ENCODE data around the gene KHDC1. TPM values are rescaled to one million over a fixed set of nuclear protein-coding genes. Genes with fewer than 3 reads are reported as not detected.
"Not testable (repeated sequence)": the region's sequence is repeated elsewhere in the genome, so short reads cannot be mapped to it uniquely, and the experiment has no call there.

The KHDC1 gene
- total and polyA plus RNA-seq, 2 donors: 2.6 to 4.2 TPM

DNA sequence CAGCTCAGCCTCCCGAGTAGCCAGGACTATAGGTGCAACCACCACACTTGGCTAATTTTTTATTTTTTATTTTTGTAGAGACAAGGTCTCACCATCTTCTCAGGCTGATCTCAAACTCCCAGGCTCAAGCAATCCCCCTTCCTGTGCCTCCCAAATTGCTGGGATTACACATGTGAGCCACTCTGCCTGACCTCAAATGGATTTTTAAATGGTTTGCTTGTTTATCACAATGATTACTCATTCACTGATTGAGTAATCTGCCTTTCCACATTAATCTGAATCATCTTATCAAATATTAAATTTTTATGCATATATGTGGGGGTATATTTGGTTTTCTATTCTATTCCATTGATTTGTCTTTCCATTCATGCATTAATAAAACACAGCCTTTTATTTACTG, 28.3 kb downstream of the KHDC1 start:
- 89% methylated on average over 1 of the region's 1 CpG for WGBS
- H3K27ac ChIP-seq (ENCODE audit: low read depth): no peak overlapping the region

DNA sequence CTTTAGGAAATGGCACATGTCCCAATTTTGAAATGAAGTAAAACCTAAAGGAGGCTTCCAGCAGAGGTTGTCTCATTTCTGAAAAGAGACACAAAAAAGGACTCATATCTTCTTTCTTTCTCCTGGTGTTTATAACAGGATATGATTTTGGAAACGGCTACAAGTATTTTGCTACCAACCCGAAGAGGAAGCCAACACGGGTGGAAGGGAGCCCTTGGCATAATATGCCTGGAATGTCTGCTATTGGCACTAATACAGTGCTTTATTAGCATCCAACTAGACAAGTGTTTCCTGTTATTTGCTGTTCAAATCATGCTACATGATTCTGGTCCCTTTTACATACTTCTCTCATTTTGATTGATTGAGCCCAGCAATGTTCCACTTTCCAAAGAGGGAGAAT, 29.0 kb downstream of the KHDC1 start:
- WGBS: 26% methylated on average over 3 of the region's 3 CpGs
- DNase-seq (ENCODE audit: extremely low spot score); H3K4me3 ChIP-seq (ENCODE audit: low read depth, low read length): not testable (repeated sequence)

More for the DNA sequence above, 28.3 kb downstream of the KHDC1 start:
- Histone ChIP-seq H3K4me3 (ENCODE audit: low read depth, low read length) (no peak overlapping the region), H3K36me3 (ENCODE audit: insufficient read depth) (no peaks in the 10 kb centered on the region), H3K4me1 (ENCODE audit: insufficient read depth) (no peaks in the 10 kb centered on the region)
- no peak for DNase-seq (ENCODE audit: extremely low spot score)

DNA sequence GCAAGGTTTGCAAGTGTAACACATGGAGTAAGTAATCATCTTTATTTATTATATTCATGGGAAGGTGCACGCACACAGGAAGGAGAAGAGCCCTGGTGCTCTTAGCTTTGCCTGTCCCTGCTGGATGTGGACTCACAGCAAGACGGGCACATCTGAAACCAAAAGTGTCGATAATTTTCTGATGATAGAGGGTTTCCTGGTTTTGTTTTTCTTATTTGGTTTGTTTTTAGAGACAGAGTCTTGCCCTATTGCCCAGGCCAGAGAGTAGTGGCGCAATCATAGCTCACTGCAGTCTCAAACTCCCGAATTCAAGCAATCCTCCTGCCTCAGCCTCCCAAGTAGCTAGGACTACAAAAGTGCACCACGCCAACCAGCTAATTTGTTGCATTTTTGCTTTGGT, 29.9 kb downstream of the KHDC1 start:
- DNase-seq (ENCODE audit: extremely low spot score): no peak
- H3K27ac ChIP-seq (ENCODE audit: low read depth): no peak overlapping the region
- H3K4me1 ChIP-seq (ENCODE audit: insufficient read depth): no peaks in the 10 kb centered on the region
- H3K4me3 ChIP-seq (ENCODE audit: low read depth, low read length): no peak overlapping the region
- H3K36me3 ChIP-seq (ENCODE audit: insufficient read depth): no peaks in the 10 kb centered on the region
- WGBS: 94% methylated on average over 6 of the region's 6 CpGs

More for the DNA sequence above, 29.0 kb downstream of the KHDC1 start:
- H3K27ac ChIP-seq (ENCODE audit: low read depth); H3K4me1 ChIP-seq (ENCODE audit: insufficient read depth); H3K36me3 ChIP-seq (ENCODE audit: insufficient read depth): not testable (repeated sequence)

DNA sequence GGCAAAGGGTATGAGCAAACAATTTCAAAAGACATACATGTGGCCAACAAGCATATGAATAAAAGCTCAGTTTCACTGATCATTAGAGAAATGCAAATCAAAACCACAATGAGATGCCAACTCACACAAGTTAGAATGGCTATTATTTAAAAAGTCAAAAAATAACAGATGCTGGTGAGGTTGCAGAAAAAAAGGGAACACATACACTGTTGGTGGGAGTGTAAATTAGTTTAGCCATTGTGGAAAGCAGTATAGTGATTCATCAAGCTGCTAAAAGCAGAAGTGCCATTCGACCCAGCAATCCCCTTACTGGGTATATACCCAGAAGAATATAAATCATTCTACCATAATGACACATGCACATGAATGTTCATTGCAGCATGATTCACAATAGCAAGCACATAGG, 31.0 kb downstream of the KHDC1 start:
- Histone ChIP-seq H3K4me1 (ENCODE audit: insufficient read depth) (no peaks in the 10 kb centered on the region), H3K4me3 (ENCODE audit: low read depth, low read length) (no peak overlapping the region), H3K27ac (ENCODE audit: low read depth) (no peak overlapping the region), H3K36me3 (ENCODE audit: insufficient read depth) (no peaks in the 10 kb centered on the region)
- WGBS: 79% methylated on average over 1 of the region's 1 CpG
- no peak for DNase-seq (ENCODE audit: extremely low spot score)

DNA sequence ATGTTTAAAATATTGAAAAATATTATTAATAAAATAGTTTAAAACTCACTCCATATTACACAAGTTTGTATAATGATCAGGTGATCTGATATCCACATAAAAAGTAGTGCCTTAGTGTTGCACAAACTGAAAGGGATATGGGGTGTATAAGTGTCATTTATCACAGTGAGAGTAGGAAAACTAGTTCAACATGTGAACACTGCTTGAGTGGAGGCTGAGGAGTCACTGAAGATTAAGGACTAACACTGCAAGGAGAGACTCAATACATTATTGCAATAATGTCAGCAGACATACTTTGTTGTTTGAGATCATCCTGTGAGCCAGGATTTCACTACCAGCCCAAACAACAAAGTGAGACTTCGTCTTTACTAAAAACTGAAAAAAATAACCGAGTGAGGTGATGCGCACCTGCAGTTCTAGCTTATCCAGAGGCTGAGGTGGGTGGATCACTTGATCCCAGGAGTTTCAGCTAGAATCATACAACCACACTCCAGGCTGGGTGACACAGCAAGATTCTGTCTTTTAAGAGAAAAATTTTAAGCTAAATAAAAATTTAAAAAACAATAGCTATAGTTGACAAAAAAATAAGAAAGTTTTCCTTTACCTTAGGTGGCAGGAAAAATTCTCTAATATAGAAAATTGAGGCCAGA, 35.3 kb downstream of the KHDC1 start:
- Histone ChIP-seq H3K4me1 (ENCODE audit: insufficient read depth) (no peaks in the 10 kb centered on the region), H3K36me3 (ENCODE audit: insufficient read depth) (no peaks in the 10 kb centered on the region), H3K4me3 (ENCODE audit: low read depth, low read length) (no peak overlapping the region), H3K27ac (ENCODE audit: low read depth) (no peak overlapping the region)
- 92% methylated on average over 3 of the region's 3 CpGs for WGBS
- DNase-seq (ENCODE audit: extremely low spot score): no peak

DNA sequence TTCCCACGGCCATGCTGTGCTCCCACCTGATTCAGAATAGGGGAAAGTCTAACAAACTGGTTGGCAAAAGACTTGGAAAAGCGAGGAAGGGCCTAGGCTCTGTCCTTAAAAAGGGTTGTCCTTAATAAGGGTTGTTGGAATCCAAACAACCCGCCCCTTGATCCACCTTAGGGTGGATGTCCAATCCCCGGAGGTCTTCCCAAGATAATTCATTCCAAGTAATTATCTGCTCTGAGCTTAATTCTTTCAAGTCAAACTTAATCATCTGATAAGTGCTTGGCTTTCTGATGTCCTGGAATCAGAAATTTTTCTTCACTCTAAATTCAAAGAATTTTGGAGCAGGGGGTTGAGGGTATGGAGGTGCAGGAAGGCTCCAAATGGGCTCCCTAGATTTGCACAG, 37.6 kb downstream of the KHDC1 start, which contains the start of gene KHDC1L:
Gene KHDC1L, minus strand, starts transcription at position 101 of the 400 bp plus-strand sequence. Its CDS starts 88 bp downstream, at position 13.
- DNase-seq (ENCODE audit: extremely low spot score): no peak
- WGBS: 82% methylated on average over 4 of the region's 4 CpGs
- H3K27ac ChIP-seq (ENCODE audit: low read depth): no peak within 1 kb of the TSS

DNA sequence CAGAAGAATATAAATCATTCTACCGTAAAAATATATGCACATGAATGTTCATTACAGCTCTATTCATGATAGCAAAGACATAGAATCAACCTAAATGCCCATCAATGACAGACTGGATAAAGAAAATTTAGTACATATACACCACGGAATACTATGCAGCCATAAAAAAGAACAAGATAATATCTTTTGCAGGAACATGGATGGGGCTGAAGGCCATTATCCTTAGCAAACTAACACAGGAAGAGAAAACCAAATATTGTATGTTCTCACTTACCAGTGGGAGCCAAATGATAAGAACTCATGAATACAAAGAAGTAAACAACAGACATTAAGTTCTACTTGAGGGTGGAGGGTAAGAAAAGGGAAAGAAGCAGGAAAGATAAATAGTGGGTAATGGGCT, 46.1 kb downstream of the KHDC1 start:
- no peak overlapping the region for H3K4me3 ChIP-seq (ENCODE audit: low read depth, low read length)

More for the DNA sequence above, 37.6 kb downstream of the KHDC1 start, which contains the start of gene KHDC1L:
- H3K4me1 ChIP-seq (ENCODE audit: insufficient read depth): no peaks in the 10 kb centered on the region
- H3K36me3 ChIP-seq (ENCODE audit: insufficient read depth): no peaks in the 10 kb centered on the region
- no peak within 1 kb of the TSS for H3K4me3 ChIP-seq (ENCODE audit: low read depth, low read length)

DNA sequence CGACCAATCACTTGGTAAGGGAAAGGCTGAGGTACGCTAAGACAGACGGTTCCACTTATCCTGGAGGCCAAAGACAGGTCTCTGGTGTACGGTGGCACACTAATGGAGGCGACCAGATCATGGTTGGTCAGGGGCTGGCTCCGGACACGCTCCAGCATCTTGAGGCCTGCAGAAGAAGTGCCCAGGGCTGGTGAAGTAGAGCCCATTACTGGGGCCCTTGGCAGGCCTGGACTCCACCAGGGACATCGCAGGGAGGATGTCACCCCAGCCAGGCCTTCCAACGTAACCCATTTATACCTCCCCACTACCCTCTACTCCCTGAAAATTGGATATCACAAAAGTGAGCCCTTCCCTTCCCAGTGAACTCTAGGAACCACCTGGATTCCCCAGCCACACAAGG, 53.9 kb downstream of the KHDC1 start:
- Histone ChIP-seq H3K27ac (ENCODE audit: low read depth) (no peak overlapping the region), H3K36me3 (ENCODE audit: insufficient read depth) (no peaks in the 10 kb centered on the region), H3K4me1 (ENCODE audit: insufficient read depth) (no peaks in the 10 kb centered on the region), H3K4me3 (ENCODE audit: low read depth, low read length) (no peak overlapping the region)
- DNase-seq (ENCODE audit: extremely low spot score): no peak
- WGBS: 80% methylated on average over 9 of the region's 9 CpGs

More for the DNA sequence above, 46.1 kb downstream of the KHDC1 start:
- H3K36me3 ChIP-seq (ENCODE audit: insufficient read depth): peaks cover 2% of the 10 kb centered on the region
- H3K27ac ChIP-seq (ENCODE audit: low read depth): no peak overlapping the region
- H3K4me1 ChIP-seq (ENCODE audit: insufficient read depth): no peaks in the 10 kb centered on the region
- DNase-seq (ENCODE audit: extremely low spot score): no peak
- 91% methylated on average over 2 of the region's 2 CpGs for WGBS

DNA sequence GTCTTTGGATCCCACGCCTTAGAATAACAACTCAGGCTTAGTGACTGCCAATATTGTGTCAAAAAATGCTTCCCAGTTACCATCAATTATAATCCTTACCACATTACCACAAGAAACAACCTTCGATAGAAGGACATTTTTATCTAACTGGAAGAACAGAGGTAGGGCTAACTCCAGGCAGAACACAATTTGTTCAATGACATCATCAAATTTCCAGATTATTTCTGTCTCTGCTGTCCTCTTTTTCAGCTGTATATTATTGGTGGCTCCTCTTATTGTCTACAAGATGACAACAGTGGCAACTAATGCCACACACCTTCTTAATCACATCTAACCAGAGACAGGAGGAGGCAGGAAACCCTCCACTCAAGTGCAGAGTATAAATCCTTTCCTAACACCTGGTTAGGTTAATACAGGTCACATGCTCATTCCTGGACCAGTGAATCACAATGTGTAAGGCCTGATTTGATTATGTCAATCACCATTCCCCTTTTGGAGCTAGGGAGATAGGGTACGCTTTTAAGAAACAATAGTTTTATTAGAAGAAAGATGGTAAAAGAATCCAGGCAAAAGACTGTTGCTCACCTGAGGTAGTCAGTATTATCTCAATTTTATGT, 55.7 kb downstream of the KHDC1 start:
- Histone ChIP-seq H3K27ac (ENCODE audit: low read depth) (no peak overlapping the region), H3K4me3 (ENCODE audit: low read depth, low read length) (no peak overlapping the region), H3K36me3 (ENCODE audit: insufficient read depth) (no peaks in the 10 kb centered on the region), H3K4me1 (ENCODE audit: insufficient read depth) (no peaks in the 10 kb centered on the region)
- DNase-seq (ENCODE audit: extremely low spot score): no peak
- 90% methylated on average over 3 of the region's 3 CpGs for WGBS

DNA sequence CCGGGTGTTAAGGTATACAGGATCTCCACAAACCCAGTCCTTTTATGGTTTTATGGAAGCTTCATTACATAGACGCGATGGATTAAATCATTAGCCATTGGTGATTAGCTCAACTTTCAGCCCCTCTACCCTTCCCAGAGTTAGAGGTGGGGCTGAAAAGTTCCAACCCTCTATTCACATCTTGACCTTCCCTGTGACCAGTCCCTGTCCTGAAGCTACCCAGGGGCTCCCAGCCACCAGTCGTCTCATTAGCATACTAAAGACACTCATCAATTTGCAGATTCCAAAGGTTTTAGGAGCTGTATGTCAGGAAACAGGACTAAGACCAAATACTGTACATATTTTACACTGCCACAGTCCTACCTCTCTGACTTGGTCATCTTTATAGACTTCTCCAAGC, 58.7 kb downstream of the KHDC1 start:
- 69% methylated on average over 4 of the region's 4 CpGs for WGBS
- no peak for DNase-seq (ENCODE audit: extremely low spot score)

DNA sequence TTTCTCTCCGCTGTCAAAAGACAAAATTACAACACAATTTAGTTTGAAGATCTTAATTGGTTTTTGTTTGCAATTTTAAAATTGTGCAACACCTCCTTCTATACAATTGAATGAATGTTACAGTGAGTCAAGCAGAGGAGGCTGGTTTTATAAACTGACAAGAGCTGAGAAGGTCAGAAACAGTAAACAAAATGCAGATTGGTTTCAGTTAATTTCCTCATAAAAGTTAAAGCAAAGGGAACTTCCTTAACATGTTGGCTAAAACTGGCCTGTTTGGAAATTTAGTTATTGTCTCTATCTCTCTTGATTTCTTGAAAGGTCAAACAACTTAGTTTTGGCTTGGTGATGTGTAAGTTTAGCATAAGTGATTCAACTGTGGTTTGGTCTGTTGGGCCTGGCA, 59.9 kb downstream of the KHDC1 start:
- H3K4me1 ChIP-seq (ENCODE audit: insufficient read depth): no peaks in the 10 kb centered on the region
- H3K4me3 ChIP-seq (ENCODE audit: low read depth, low read length): no peak overlapping the region
- no peaks in the 10 kb centered on the region for H3K36me3 ChIP-seq (ENCODE audit: insufficient read depth)
- DNase-seq (ENCODE audit: extremely low spot score): no peak
- 92% methylated on average over 1 of the region's 1 CpG for WGBS
- no peak overlapping the region for H3K27ac ChIP-seq (ENCODE audit: low read depth)

More for the DNA sequence above, 58.7 kb downstream of the KHDC1 start:
- no peaks in the 10 kb centered on the region for H3K4me1 ChIP-seq (ENCODE audit: insufficient read depth)
- H3K27ac ChIP-seq (ENCODE audit: low read depth): no peak overlapping the region
- H3K4me3 ChIP-seq (ENCODE audit: low read depth, low read length): no peak overlapping the region
- H3K36me3 ChIP-seq (ENCODE audit: insufficient read depth): no peaks in the 10 kb centered on the region

DNA sequence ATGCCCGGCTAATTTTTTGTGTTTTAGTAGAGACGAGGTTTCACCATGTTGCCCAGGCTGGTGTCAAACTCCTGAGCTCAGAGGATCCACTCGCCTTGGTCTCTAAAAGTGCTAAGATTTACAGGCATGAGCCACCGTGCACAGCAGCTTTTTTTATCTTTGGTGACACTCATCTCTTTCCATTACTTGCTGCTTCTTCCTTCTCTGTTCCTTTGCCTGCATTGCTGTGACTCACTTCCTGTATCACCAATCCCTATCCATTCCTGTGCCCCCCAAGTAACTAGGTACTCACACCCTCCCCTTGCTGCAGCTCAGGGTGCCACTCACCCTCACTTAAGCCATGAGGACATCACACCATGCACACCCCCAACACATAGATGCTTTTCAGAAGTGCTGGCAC, 62.3 kb downstream of the KHDC1 start:
- H3K4me1 ChIP-seq (ENCODE audit: insufficient read depth): no peaks in the 10 kb centered on the region
- H3K27ac ChIP-seq (ENCODE audit: low read depth): no peak overlapping the region
- 81% methylated on average over 4 of the region's 4 CpGs for WGBS
- H3K4me3 ChIP-seq (ENCODE audit: low read depth, low read length): no peak overlapping the region
- H3K36me3 ChIP-seq (ENCODE audit: insufficient read depth): no peaks in the 10 kb centered on the region
- no peak for DNase-seq (ENCODE audit: extremely low spot score)

DNA sequence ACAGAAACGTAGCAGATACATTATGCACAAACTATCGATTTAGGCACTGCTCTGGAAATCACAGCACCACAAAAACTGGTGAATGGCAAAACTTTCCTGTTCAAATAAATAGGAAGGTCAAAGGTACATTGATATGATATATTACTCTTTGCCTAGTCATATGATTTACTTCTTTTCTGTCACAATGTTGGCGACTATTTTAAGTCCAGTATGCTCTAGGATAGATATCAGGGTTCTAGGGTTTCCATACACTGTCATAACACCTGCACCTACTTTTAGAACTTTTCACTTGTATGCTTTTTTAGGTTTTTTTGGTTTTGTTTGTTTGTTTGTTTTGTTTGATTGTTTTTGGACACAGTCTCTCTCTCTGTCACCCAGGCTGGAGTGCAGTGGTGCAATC, 62.7 kb downstream of the KHDC1 start:
- H3K4me3 ChIP-seq (ENCODE audit: low read depth, low read length): no peak overlapping the region
- DNase-seq (ENCODE audit: extremely low spot score): no peak
- H3K36me3 ChIP-seq (ENCODE audit: insufficient read depth): no peaks in the 10 kb centered on the region
- H3K4me1 ChIP-seq (ENCODE audit: insufficient read depth): no peaks in the 10 kb centered on the region
- no peak overlapping the region for H3K27ac ChIP-seq (ENCODE audit: low read depth)
- 88% methylated on average over 3 of the region's 3 CpGs for WGBS

DNA sequence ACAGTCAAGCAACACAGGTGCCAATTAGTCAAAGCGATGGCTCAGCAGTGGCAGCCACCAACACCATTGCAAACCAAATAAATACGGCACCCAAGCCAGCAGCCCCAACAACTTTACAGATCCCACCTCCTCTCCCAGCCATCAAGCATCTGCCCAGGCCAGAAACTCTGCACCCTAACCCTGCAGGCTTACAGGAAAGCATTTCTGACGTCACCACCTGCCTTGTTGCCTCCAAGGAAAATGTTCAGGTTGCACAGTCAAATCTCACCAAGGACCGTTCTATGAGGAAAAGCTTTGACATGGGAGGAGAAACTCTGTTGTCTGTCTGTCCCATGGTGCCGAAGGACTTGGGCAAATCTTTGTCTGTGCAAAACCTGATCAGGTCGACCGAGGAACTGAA, 68.3 kb downstream of the KHDC1 start:
- WGBS: 95% methylated on average over 7 of the region's 7 CpGs
- H3K27ac ChIP-seq (ENCODE audit: low read depth): no peak overlapping the region
- no peaks in the 10 kb centered on the region for H3K36me3 ChIP-seq (ENCODE audit: insufficient read depth)
- DNase-seq (ENCODE audit: extremely low spot score): no peak
- no peaks in the 10 kb centered on the region for H3K4me1 ChIP-seq (ENCODE audit: insufficient read depth)
- H3K4me3 ChIP-seq (ENCODE audit: low read depth, low read length): no peak overlapping the region

All from urinary bladder (tissue), 4 donors.